ENCODE data around the gene DBX1.

Gene DBX1

GRCh38 chr11:20155683-20156279, 4.5 kb downstream of the DBX1 start:
- DNase-seq (ENCODE audit: low read depth in 2 of 2): no peak
- H3K4me3 ChIP-seq (replicated peaks in 1 of 2; ENCODE audit: low read depth in 2 of 2, low read length in 2 of 2): no peak overlapping the region
- no peak for TF ChIP-seq CTCF (IDR thresholded peaks at IDR 0.05; ENCODE audit: low read depth, low read length)

- no peak for DNase-seq (ENCODE audit: low read depth in 2 of 2)
- H3K4me3 ChIP-seq (replicated peaks in 1 of 2; ENCODE audit: low read depth in 2 of 2, low read length in 2 of 2): no peak overlapping the region
- TF ChIP-seq CTCF (IDR thresholded peaks at IDR 0.05; ENCODE audit: low read depth, low read length): no peak
These were observed 5.9 kb downstream of the DBX1 start for GRCh38 chr11:20154381-20154780.

GRCh38 chr11:20138707-20139106, 21.6 kb downstream of the DBX1 start:
- DNase-seq (ENCODE audit: low read depth in 2 of 2): no peak
- TF ChIP-seq CTCF (IDR thresholded peaks at IDR 0.05; ENCODE audit: low read depth, low read length): no peak

GRCh38 chr11:20137637-20138036, 22.6 kb downstream of the DBX1 start:
- TF ChIP-seq CTCF (IDR thresholded peaks at IDR 0.05; ENCODE audit: low read depth, low read length): no peak
- H3K4me3 ChIP-seq (replicated peaks in 1 of 2; ENCODE audit: low read depth in 2 of 2, low read length in 2 of 2): no peak overlapping the region
- no peak for DNase-seq (ENCODE audit: low read depth in 2 of 2)

More at GRCh38 chr11:20138707-20139106, 21.6 kb downstream of the DBX1 start:
- H3K4me3 ChIP-seq (replicated peaks in 1 of 2; ENCODE audit: low read depth in 2 of 2, low read length in 2 of 2): no peak overlapping the region

GRCh38 chr11:20134991-20135736, 25.1 kb downstream of the DBX1 start:
- H3K4me3 ChIP-seq (replicated peaks in 1 of 2; ENCODE audit: low read depth in 2 of 2, low read length in 2 of 2): no peak overlapping the region
- TF ChIP-seq CTCF (IDR thresholded peaks at IDR 0.05; ENCODE audit: low read depth, low read length): no peak
- DNase-seq (ENCODE audit: low read depth in 2 of 2): no peak

- H3K4me3 ChIP-seq (replicated peaks in 1 of 2; ENCODE audit: low read depth in 2 of 2, low read length in 2 of 2): no peak overlapping the region
- DNase-seq (ENCODE audit: low read depth in 2 of 2): no peak
- TF ChIP-seq CTCF (IDR thresholded peaks at IDR 0.05; ENCODE audit: low read depth, low read length): no peak
These were observed 27.6 kb downstream of the DBX1 start for GRCh38 chr11:20132667-20133039.
